ENCODE measurements around the gene CYTH2. TPM values are rescaled to one million over a fixed set of nuclear protein-coding genes. Genes with fewer than 3 reads are reported as not detected.

The CYTH2 gene
- total RNA-seq, 4 donors from 2014 or later = 40.1 to 50.7 (median 48.4) TPM

- Histone ChIP-seq H3K4me1 (peaks cover 31 to 56% (median 54%) of the 10 kb centered on the region in 4 donors), H3K4me3 (no peak overlapping the region), H3K36me3 (no peaks in the 10 kb centered on the region), H3K9me3 (no peaks in the 10 kb centered on the region), H3K27ac (replicated peaks in 1 of 4) (no peak overlapping the region), H3K27me3 (peaks cover 0 to 17% (median 4%) of the 10 kb centered on the region in 4 donors)
- TF ChIP-seq POLR2A (IDR thresholded peaks at IDR 0.05; ENCODE audit: low read depth) (no peak), CTCF (IDR thresholded peaks at IDR 0.05) (peak; percentile 95 to 99 (median 95)), EP300 (IDR thresholded peaks at IDR 0.05) (no peak), POLR2AphosphoS5 (IDR thresholded peaks at IDR 0.05) (peak in 1 of 2 donors; percentile 33)
- no peak for DNase-seq (ENCODE audit: extremely low spot score)
- intact Hi-C loops (cut with DNase I) = loop anchor here (1.0 kb wide), 1 partner anchor 95 kb away; no protein-coding TSS in a partner anchor
- WGBS = 12% methylated on average over 12 of the region's 19 CpGs
Observed at GRCh38 chr19:48489608-48490216, 20.5 kb downstream of the CYTH2 start.

- WGBS = 13% methylated on average over 32 of the region's 50 CpGs
- no peaks in the 10 kb centered on the region for H3K9me3 ChIP-seq
- H3K4me1 ChIP-seq = peaks cover 32 to 69% (median 61%) of the 10 kb centered on the region in 4 donors
- intact Hi-C loops (cut with DNase I) = no loop called here
- no peaks in the 10 kb centered on the region for H3K36me3 ChIP-seq
- H3K27ac ChIP-seq (replicated peaks in 1 of 4) = peak overlapping the region in 1 of 4 donors; percentile 36
- no peak for DNase-seq (ENCODE audit: extremely low spot score)
- no peak for TF ChIP-seq POLR2AphosphoS5 (IDR thresholded peaks at IDR 0.05)
- TF ChIP-seq EP300 (IDR thresholded peaks at IDR 0.05) = no peak
- no peak for TF ChIP-seq CTCF (IDR thresholded peaks at IDR 0.05)
- no peak for TF ChIP-seq POLR2A (IDR thresholded peaks at IDR 0.05; ENCODE audit: low read depth)
- peaks cover 0 to 17% (median 4%) of the 10 kb centered on the region in 4 donors for H3K27me3 ChIP-seq
- peak overlapping the region; percentile 2 to 34 (median 14) for H3K4me3 ChIP-seq
Observed at GRCh38 chr19:48490981-48491792, 22.0 kb downstream of the CYTH2 start.

- H3K9me3 ChIP-seq = no peaks in the 10 kb centered on the region
- H3K27me3 ChIP-seq = peaks cover 0 to 18% (median 4%) of the 10 kb centered on the region in 4 donors
- WGBS = 33% methylated on average over 10 of the region's 10 CpGs
- peak overlapping the region in 2 of 4 donors; percentile 32 to 72 for H3K27ac ChIP-seq (replicated peaks in 1 of 4)
- H3K4me3 ChIP-seq = no peak overlapping the region
- intact Hi-C loops (cut with DNase I) = no loop called here
- DNase-seq (ENCODE audit: extremely low spot score) = no peak
- TF ChIP-seq CTCF (IDR thresholded peaks at IDR 0.05) (no peak), POLR2A (IDR thresholded peaks at IDR 0.05; ENCODE audit: low read depth) (no peak), POLR2AphosphoS5 (IDR thresholded peaks at IDR 0.05) (no peak), EP300 (IDR thresholded peaks at IDR 0.05) (no peak)
- H3K36me3 ChIP-seq = no peaks in the 10 kb centered on the region
- H3K4me1 ChIP-seq = peaks cover 32 to 69% (median 61%) of the 10 kb centered on the region in 4 donors
Observed at GRCh38 chr19:48491793-48492123, 22.6 kb downstream of the CYTH2 start.

- Histone ChIP-seq H3K4me1 (peaks cover 27 to 70% (median 58%) of the 10 kb centered on the region in 4 donors), H3K27me3 (peaks cover 0 to 32% (median 11%) of the 10 kb centered on the region in 4 donors), H3K36me3 (no peaks in the 10 kb centered on the region), H3K27ac (replicated peaks in 1 of 4) (peak overlapping the region; percentile 72 to 84 (median 78)), H3K9me3 (no peaks in the 10 kb centered on the region), H3K4me3 (peak overlapping the region; percentile 56 to 79 (median 60))
- TF ChIP-seq CTCF (IDR thresholded peaks at IDR 0.05) (no peak), POLR2AphosphoS5 (IDR thresholded peaks at IDR 0.05) (peak; percentile 84 to 95), EP300 (IDR thresholded peaks at IDR 0.05) (no peak), POLR2A (IDR thresholded peaks at IDR 0.05; ENCODE audit: low read depth) (peak; percentile 41)
- WGBS = 4% methylated on average over 32 of the region's 47 CpGs
- intact Hi-C loops (cut with DNase I) = no loop called here
- DNase-seq (ENCODE audit: extremely low spot score) = peak; percentile 99
Observed at GRCh38 chr19:48492925-48493717, 24.0 kb downstream of the CYTH2 start.
